DND-41 (cell line): ENCODE measurements around the gene RIF1.

Experiments used
- ATAC-seq: fragments of 200-7000 bp; cut with Tn5 transposase; 3 replicates; pipeline ENCODE4 v1.9.1; 2021; ENCODE audit warnings: low read depth; ENCODE audit not compliant: insufficient read depth
- DNase-seq: peaks from one replicate; pipeline ENCODE4 v3.0.0-alpha.2; 2020
- H2AFZ ChIP-seq: 2 replicates; pipeline ENCODE4 v1.6.0; 2012; ENCODE audit warnings: low read depth, low read length
- H3K27ac ChIP-seq: 2 replicates; pipeline ENCODE4 v1.5.1; 2012; ENCODE audit warnings: low read length, inconsistent platforms
- H3K27me3 ChIP-seq: fragments of 200-600 bp; sonication (generic); 2 replicates; pipeline ENCODE4 v1.6.0; 2012; ENCODE audit warnings: low read length, mild to moderate bottlenecking, inconsistent platforms; ENCODE audit not compliant: insufficient read depth, poor library complexity
- H3K36me3 ChIP-seq: 2 replicates; pipeline ENCODE4 v1.5.1; 2012; ENCODE audit warnings: low read length, inconsistent platforms; ENCODE audit not compliant: insufficient read depth
- H3K4me1 ChIP-seq: 2 replicates; pipeline ENCODE4 v1.5.1; 2012; ENCODE audit warnings: mild to moderate bottlenecking, low read length; ENCODE audit not compliant: insufficient read depth
- H3K4me2 ChIP-seq: 2 replicates; pipeline ENCODE4 v1.6.0; 2012; ENCODE audit warnings: mild to moderate bottlenecking, moderate library complexity, low read length, inconsistent platforms; ENCODE audit not compliant: insufficient read depth
- H3K4me3 ChIP-seq, 2 experiments: fragments of 200-600 bp in 1 of 2; shearing (Covaris generic) in 1 of 2; 2 replicates each; pipeline ENCODE4 v1.5.1; 2012 to 2016; ENCODE audit warnings: inconsistent platforms in 2 of 2, low read length in 2 of 2, mild to moderate bottlenecking in 2 of 2, low read depth in 1 of 2, moderate library complexity in 1 of 2
- H3K79me2 ChIP-seq: 2 replicates; pipeline ENCODE4 v1.6.0; 2012; ENCODE audit warnings: low read length, inconsistent platforms; ENCODE audit not compliant: insufficient read depth
- H3K9ac ChIP-seq: 2 replicates; pipeline ENCODE4 v1.6.0; 2012; ENCODE audit warnings: low read depth, mild to moderate bottlenecking, inconsistent platforms, low read length, moderate library complexity
- H3K9me3 ChIP-seq: 2 replicates; pipeline ENCODE4 v1.5.1; 2012; ENCODE audit warnings: low read length, moderate library complexity, mild to moderate bottlenecking, inconsistent platforms; ENCODE audit not compliant: insufficient read depth, severe bottlenecking
- H4K20me1 ChIP-seq: 2 replicates; pipeline ENCODE4 v1.6.0; 2012; ENCODE audit warnings: low read length; ENCODE audit not compliant: insufficient read depth
- CTCF ChIP-seq: IDR thresholded peaks from 2 replicates; pipeline ENCODE4 v1.5.1; 2012; ENCODE audit warnings: borderline replicate concordance, low read length, moderate library complexity, mild to moderate bottlenecking; ENCODE audit not compliant: poor library complexity, severe bottlenecking; ENCODE audit errors: extremely low read depth
- EZH2 ChIP-seq: IDR thresholded peaks from 3 replicates; pipeline ENCODE4 v1.6.1; 2012; ENCODE audit warnings: borderline replicate concordance, low read depth, mild to moderate bottlenecking, moderate library complexity, low read length, inconsistent platforms; ENCODE audit not compliant: severe bottlenecking

RIF1 gene

GRCh38 chr2:151391436-151391835 lies 18.3 kb upstream of the RIF1 start:
- Histone ChIP-seq H3K9ac (no peak overlapping the region), H3K27ac (no peak overlapping the region), H3K9me3 (no peaks in the 10 kb centered on the region), H3K27me3 (no peaks in the 10 kb centered on the region), H3K79me2 (no peaks in the 10 kb centered on the region), H3K4me1 (no peaks in the 10 kb centered on the region), H3K4me3 (no peak overlapping the region), H2AFZ (no peak overlapping the region), H3K36me3 (no peaks in the 10 kb centered on the region), H3K4me2 (no peak overlapping the region), H4K20me1 (no peaks in the 10 kb centered on the region)
- DNase-seq (no peak), ATAC-seq (no peak)
- TF ChIP-seq EZH2 (no peak), CTCF (no peak)

- no peak for ATAC-seq
- no peaks in the 10 kb centered on the region for H3K79me2 ChIP-seq
- H4K20me1 ChIP-seq: no peaks in the 10 kb centered on the region
- H3K4me2 ChIP-seq: no peak overlapping the region
- no peak overlapping the region for H3K4me3 ChIP-seq
- no peaks in the 10 kb centered on the region for H3K9me3 ChIP-seq
- H3K4me1 ChIP-seq: no peaks in the 10 kb centered on the region
- DNase-seq: no peak
- H2AFZ ChIP-seq: no peak overlapping the region
- no peak overlapping the region for H3K27ac ChIP-seq
- H3K9ac ChIP-seq: no peak overlapping the region
- no peaks in the 10 kb centered on the region for H3K27me3 ChIP-seq
- no peaks in the 10 kb centered on the region for H3K36me3 ChIP-seq
- no peak for TF ChIP-seq CTCF
- no peak for TF ChIP-seq EZH2
Observed at GRCh38 chr2:151394509-151394908, 15.2 kb upstream of the RIF1 start.

GRCh38 chr2:151395509-151396374 lies 14.0 kb upstream of the RIF1 start:
- no peaks in the 10 kb centered on the region for H3K27me3 ChIP-seq
- no peak overlapping the region for H3K4me3 ChIP-seq
- H3K36me3 ChIP-seq: no peaks in the 10 kb centered on the region
- H2AFZ ChIP-seq: no peak overlapping the region
- ATAC-seq: no peak
- H3K4me1 ChIP-seq: no peaks in the 10 kb centered on the region
- no peaks in the 10 kb centered on the region for H3K79me2 ChIP-seq
- H3K9ac ChIP-seq: no peak overlapping the region
- no peaks in the 10 kb centered on the region for H4K20me1 ChIP-seq
- H3K4me2 ChIP-seq: no peak overlapping the region
- TF ChIP-seq EZH2: no peak
- TF ChIP-seq CTCF: no peak
- no peak for DNase-seq
- no peaks in the 10 kb centered on the region for H3K9me3 ChIP-seq
- H3K27ac ChIP-seq: no peak overlapping the region

GRCh38 chr2:151399981-151400380 lies 9.7 kb upstream of the RIF1 start:
- ATAC-seq (no peak), DNase-seq (no peak)
- no peak for TF ChIP-seq EZH2
- TF ChIP-seq CTCF: no peak

More at GRCh38 chr2:151399981-151400380, 9.7 kb upstream of the RIF1 start:
- H2AFZ ChIP-seq: no peak overlapping the region
- no peaks in the 10 kb centered on the region for H3K36me3 ChIP-seq
- H3K4me3 ChIP-seq: no peak overlapping the region
- no peaks in the 10 kb centered on the region for H3K27me3 ChIP-seq
- no peaks in the 10 kb centered on the region for H3K4me1 ChIP-seq
- H3K27ac ChIP-seq: no peak overlapping the region
- no peaks in the 10 kb centered on the region for H3K79me2 ChIP-seq
- H4K20me1 ChIP-seq: no peaks in the 10 kb centered on the region
- H3K4me2 ChIP-seq: no peak overlapping the region
- no peak overlapping the region for H3K9ac ChIP-seq
- H3K9me3 ChIP-seq: no peaks in the 10 kb centered on the region
